ENCODE data around the gene EZR.
A peak's percentile ranks its signal among the peaks of the same experiment; 100 is the strongest.

Gene EZR

GRCh38 chr6:158777510-158777909 is 41.7 kb downstream of the EZR start:
- no peak overlapping the region for H3K27ac ChIP-seq (ENCODE audit: low read depth, low read length)
- H3K9me3 ChIP-seq (ENCODE audit: control insufficient read depth in 1 of 2, low read length in 2 of 2): no peaks in the 10 kb centered on the region
- peaks cover 19 to 28% of the 10 kb centered on the region in 2 donors for H3K4me1 ChIP-seq (ENCODE audit: control insufficient read depth in 1 of 2, insufficient read depth in 2 of 2, low read length in 2 of 2)
- H3K27me3 ChIP-seq (ENCODE audit: control insufficient read depth in 1 of 2, insufficient read depth in 2 of 2, low read length in 2 of 2): no peaks in the 10 kb centered on the region
- no peak overlapping the region for H3K9ac ChIP-seq (ENCODE audit: low read depth in 1 of 2, low read length in 2 of 2)
- peaks cover 43 to 82% of the 10 kb centered on the region in 2 donors for H3K36me3 ChIP-seq (ENCODE audit: control insufficient read depth in 1 of 2, insufficient read depth in 2 of 2, low read length in 2 of 2)
- H3K4me3 ChIP-seq (ENCODE audit: low read depth in 1 of 2, low read length in 2 of 2): no peak overlapping the region

- Histone ChIP-seq H3K36me3 (ENCODE audit: control insufficient read depth in 1 of 2, insufficient read depth in 2 of 2, low read length in 2 of 2) (peaks cover 43 to 83% of the 10 kb centered on the region in 2 donors), H3K9me3 (ENCODE audit: control insufficient read depth in 1 of 2, low read length in 2 of 2) (no peaks in the 10 kb centered on the region), H3K9ac (ENCODE audit: low read depth in 1 of 2, low read length in 2 of 2) (no peak overlapping the region), H3K4me3 (ENCODE audit: low read depth in 1 of 2, low read length in 2 of 2) (no peak overlapping the region), H3K27me3 (ENCODE audit: control insufficient read depth in 1 of 2, insufficient read depth in 2 of 2, low read length in 2 of 2) (no peaks in the 10 kb centered on the region), H3K27ac (ENCODE audit: low read depth, low read length) (no peak overlapping the region), H3K4me1 (ENCODE audit: control insufficient read depth in 1 of 2, insufficient read depth in 2 of 2, low read length in 2 of 2) (peaks cover 19 to 30% of the 10 kb centered on the region in 2 donors)
These were observed 42.4 kb downstream of the EZR start for GRCh38 chr6:158776737-158777136.

GRCh38 chr6:158775832-158776231 is 43.3 kb downstream of the EZR start:
- Histone ChIP-seq H3K27ac (ENCODE audit: low read depth, low read length) (no peak overlapping the region), H3K27me3 (ENCODE audit: control insufficient read depth in 1 of 2, insufficient read depth in 2 of 2, low read length in 2 of 2) (no peaks in the 10 kb centered on the region), H3K9ac (ENCODE audit: low read depth in 1 of 2, low read length in 2 of 2) (no peak overlapping the region), H3K4me3 (ENCODE audit: low read depth in 1 of 2, low read length in 2 of 2) (no peak overlapping the region), H3K4me1 (ENCODE audit: control insufficient read depth in 1 of 2, insufficient read depth in 2 of 2, low read length in 2 of 2) (peaks cover 14 to 22% of the 10 kb centered on the region in 2 donors), H3K9me3 (ENCODE audit: control insufficient read depth in 1 of 2, low read length in 2 of 2) (no peaks in the 10 kb centered on the region), H3K36me3 (ENCODE audit: control insufficient read depth in 1 of 2, insufficient read depth in 2 of 2, low read length in 2 of 2) (peaks cover 42 to 83% of the 10 kb centered on the region in 2 donors)

GRCh38 chr6:158774717-158775449 is 44.3 kb downstream of the EZR start:
- Histone ChIP-seq H3K4me3 (ENCODE audit: low read depth in 1 of 2, low read length in 2 of 2) (no peak overlapping the region), H3K36me3 (ENCODE audit: control insufficient read depth in 1 of 2, insufficient read depth in 2 of 2, low read length in 2 of 2) (peaks cover 49 to 84% of the 10 kb centered on the region in 2 donors), H3K27ac (ENCODE audit: low read depth, low read length) (no peak overlapping the region), H3K4me1 (ENCODE audit: control insufficient read depth in 1 of 2, insufficient read depth in 2 of 2, low read length in 2 of 2) (peaks cover 14 to 22% of the 10 kb centered on the region in 2 donors), H3K9me3 (ENCODE audit: control insufficient read depth in 1 of 2, low read length in 2 of 2) (no peaks in the 10 kb centered on the region), H3K9ac (ENCODE audit: low read depth in 1 of 2, low read length in 2 of 2) (no peak overlapping the region), H3K27me3 (ENCODE audit: control insufficient read depth in 1 of 2, insufficient read depth in 2 of 2, low read length in 2 of 2) (no peaks in the 10 kb centered on the region)

GRCh38 chr6:158773581-158774449 is 45.4 kb downstream of the EZR start:
- peaks cover 60 to 93% of the 10 kb centered on the region in 2 donors for H3K36me3 ChIP-seq (ENCODE audit: control insufficient read depth in 1 of 2, insufficient read depth in 2 of 2, low read length in 2 of 2)
- H3K27ac ChIP-seq (ENCODE audit: low read depth, low read length): no peak overlapping the region
- H3K9ac ChIP-seq (ENCODE audit: low read depth in 1 of 2, low read length in 2 of 2): peak overlapping the region; percentile 6 to 13
- peaks cover 14 to 22% of the 10 kb centered on the region in 2 donors for H3K4me1 ChIP-seq (ENCODE audit: control insufficient read depth in 1 of 2, insufficient read depth in 2 of 2, low read length in 2 of 2)
- no peak overlapping the region for H3K4me3 ChIP-seq (ENCODE audit: low read depth in 1 of 2, low read length in 2 of 2)
- H3K9me3 ChIP-seq (ENCODE audit: control insufficient read depth in 1 of 2, low read length in 2 of 2): no peaks in the 10 kb centered on the region
- no peaks in the 10 kb centered on the region for H3K27me3 ChIP-seq (ENCODE audit: control insufficient read depth in 1 of 2, insufficient read depth in 2 of 2, low read length in 2 of 2)

GRCh38 chr6:158772851-158773371 is 46.3 kb downstream of the EZR start:
- Histone ChIP-seq H3K4me3 (ENCODE audit: low read depth in 1 of 2, low read length in 2 of 2) (no peak overlapping the region), H3K9ac (ENCODE audit: low read depth in 1 of 2, low read length in 2 of 2) (peak overlapping the region; percentile 6 to 13), H3K27me3 (ENCODE audit: control insufficient read depth in 1 of 2, insufficient read depth in 2 of 2, low read length in 2 of 2) (no peaks in the 10 kb centered on the region), H3K27ac (ENCODE audit: low read depth, low read length) (peak overlapping the region; percentile 28), H3K36me3 (ENCODE audit: control insufficient read depth in 1 of 2, insufficient read depth in 2 of 2, low read length in 2 of 2) (peaks cover 69 to 96% of the 10 kb centered on the region in 2 donors), H3K4me1 (ENCODE audit: control insufficient read depth in 1 of 2, insufficient read depth in 2 of 2, low read length in 2 of 2) (peaks cover 14 to 22% of the 10 kb centered on the region in 2 donors), H3K9me3 (ENCODE audit: control insufficient read depth in 1 of 2, low read length in 2 of 2) (no peaks in the 10 kb centered on the region)

GRCh38 chr6:158772172-158772571 is 47.0 kb downstream of the EZR start:
- Histone ChIP-seq H3K36me3 (ENCODE audit: control insufficient read depth in 1 of 2, insufficient read depth in 2 of 2, low read length in 2 of 2) (peaks cover 68 to 96% of the 10 kb centered on the region in 2 donors), H3K27ac (ENCODE audit: low read depth, low read length) (no peak overlapping the region), H3K4me1 (ENCODE audit: control insufficient read depth in 1 of 2, insufficient read depth in 2 of 2, low read length in 2 of 2) (peaks cover 14 to 22% of the 10 kb centered on the region in 2 donors), H3K27me3 (ENCODE audit: control insufficient read depth in 1 of 2, insufficient read depth in 2 of 2, low read length in 2 of 2) (no peaks in the 10 kb centered on the region), H3K9ac (ENCODE audit: low read depth in 1 of 2, low read length in 2 of 2) (peak overlapping the region in 1 of 2 donors; percentile 2), H3K4me3 (ENCODE audit: low read depth in 1 of 2, low read length in 2 of 2) (no peak overlapping the region), H3K9me3 (ENCODE audit: control insufficient read depth in 1 of 2, low read length in 2 of 2) (no peaks in the 10 kb centered on the region)

GRCh38 chr6:158771399-158772152 is 47.6 kb downstream of the EZR start:
- H3K36me3 ChIP-seq (ENCODE audit: control insufficient read depth in 1 of 2, insufficient read depth in 2 of 2, low read length in 2 of 2): peaks cover 64 to 96% of the 10 kb centered on the region in 2 donors

GRCh38 chr6:158770533-158771330 is 48.4 kb downstream of the EZR start:
- H3K4me3 ChIP-seq (ENCODE audit: low read depth in 1 of 2, low read length in 2 of 2): no peak overlapping the region
- H3K9me3 ChIP-seq (ENCODE audit: control insufficient read depth in 1 of 2, low read length in 2 of 2): no peaks in the 10 kb centered on the region
- no peaks in the 10 kb centered on the region for H3K27me3 ChIP-seq (ENCODE audit: control insufficient read depth in 1 of 2, insufficient read depth in 2 of 2, low read length in 2 of 2)
- H3K4me1 ChIP-seq (ENCODE audit: control insufficient read depth in 1 of 2, insufficient read depth in 2 of 2, low read length in 2 of 2): peaks cover 14 to 22% of the 10 kb centered on the region in 2 donors
- peaks cover 61 to 96% of the 10 kb centered on the region in 2 donors for H3K36me3 ChIP-seq (ENCODE audit: control insufficient read depth in 1 of 2, insufficient read depth in 2 of 2, low read length in 2 of 2)
- H3K27ac ChIP-seq (ENCODE audit: low read depth, low read length): no peak overlapping the region
- H3K9ac ChIP-seq (ENCODE audit: low read depth in 1 of 2, low read length in 2 of 2): no peak overlapping the region

More at GRCh38 chr6:158771399-158772152, 47.6 kb downstream of the EZR start:
- no peaks in the 10 kb centered on the region for H3K9me3 ChIP-seq (ENCODE audit: control insufficient read depth in 1 of 2, low read length in 2 of 2)
- peak overlapping the region in 1 of 2 donors; percentile 11 for H3K9ac ChIP-seq (ENCODE audit: low read depth in 1 of 2, low read length in 2 of 2)
- no peak overlapping the region for H3K27ac ChIP-seq (ENCODE audit: low read depth, low read length)
- no peak overlapping the region for H3K4me3 ChIP-seq (ENCODE audit: low read depth in 1 of 2, low read length in 2 of 2)
- H3K4me1 ChIP-seq (ENCODE audit: control insufficient read depth in 1 of 2, insufficient read depth in 2 of 2, low read length in 2 of 2): peaks cover 14 to 22% of the 10 kb centered on the region in 2 donors
- no peaks in the 10 kb centered on the region for H3K27me3 ChIP-seq (ENCODE audit: control insufficient read depth in 1 of 2, insufficient read depth in 2 of 2, low read length in 2 of 2)
